T-helper 22 cell (primary cell): ENCODE results near the gene ERVK3-1.

Source experiments
- DNase-seq: peaks from one replicate; pipeline ENCODE4 v3.0.0-alpha.2; 2020; ENCODE audit warnings: low read depth

Gene ERVK3-1

DNA sequence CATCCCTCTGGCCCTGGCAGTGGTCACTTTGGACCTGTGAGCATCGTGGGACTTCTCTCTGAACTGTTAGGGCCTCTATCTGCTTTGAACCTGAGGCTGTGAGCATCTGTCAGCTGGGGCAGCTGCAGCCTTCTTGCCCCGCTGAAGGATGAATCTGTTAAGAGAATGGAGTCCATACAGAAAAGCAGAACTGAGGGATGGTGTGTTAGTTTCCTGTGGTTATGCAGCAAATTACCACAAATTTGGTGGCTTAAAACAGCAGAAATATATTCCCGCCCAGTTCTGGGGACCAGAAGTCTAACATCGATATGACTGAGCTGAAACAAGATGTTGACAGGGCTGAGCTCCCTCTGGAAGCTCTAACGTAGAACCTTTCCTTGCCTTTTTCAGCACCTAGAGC lies 59.0 kb downstream of the ERVK3-1 start:
- DNase-seq: no peak
